HEK293 (cell line): ENCODE data around the gene ZNF334.

Source experiments
- HOXD13 ChIP-seq: sonication (generic); formaldehyde crosslinking; IDR thresholded peaks from 2 replicates; pipeline ENCODE4 v1.8.0; 2022; ENCODE audit warnings: missing genetic modification reagents, borderline replicate concordance
- IKZF3 ChIP-seq: fragments of 450-650 bp; IDR thresholded peaks from 2 replicates; pipeline ENCODE4 v1.5.0; 2018; ENCODE audit warnings: missing biosample characterization, mild to moderate bottlenecking, missing genetic modification characterization, moderate library complexity
- KLF9 ChIP-seq: fragments of 450-650 bp; formaldehyde crosslinking; IDR thresholded peaks from 2 replicates; pipeline ENCODE4 v1.5.1; 2016; ENCODE audit warnings: missing biosample characterization, missing genetic modification characterization, low read depth
- PRDM4 ChIP-seq: fragments of 450-650 bp; formaldehyde crosslinking; IDR thresholded peaks from 2 replicates; pipeline ENCODE4 v1.5.1; 2017; ENCODE audit warnings: missing biosample characterization, missing genetic modification characterization
- RBAK ChIP-seq: fragments of 450-650 bp; formaldehyde crosslinking; IDR thresholded peaks from 2 replicates; pipeline ENCODE4 v1.5.1; 2016; ENCODE audit warnings: missing biosample characterization, missing genetic modification characterization
- SP7 ChIP-seq: fragments of 450-650 bp; formaldehyde crosslinking; IDR thresholded peaks from 2 replicates; pipeline ENCODE4 v1.5.1; 2016; ENCODE audit warnings: missing biosample characterization, missing genetic modification characterization
- TSHZ1 ChIP-seq: fragments of 450-650 bp; formaldehyde crosslinking; IDR thresholded peaks from 2 replicates; pipeline ENCODE4 v1.5.1; 2016; ENCODE audit warnings: missing biosample characterization, missing genetic modification characterization, borderline replicate concordance
- YY1 ChIP-seq: fragments of 450-650 bp; formaldehyde crosslinking; IDR thresholded peaks from 2 replicates; pipeline ENCODE4 v1.5.1; 2018; ENCODE audit warnings: missing biosample characterization, missing genetic modification characterization
- ZBTB21 ChIP-seq: fragments of 450-650 bp; formaldehyde crosslinking; IDR thresholded peaks from 2 replicates; pipeline ENCODE4 v1.5.1; 2017; ENCODE audit warnings: missing biosample characterization, missing genetic modification characterization
- ZEB2 ChIP-seq: fragments of 450-650 bp; formaldehyde crosslinking; IDR thresholded peaks from 2 replicates; pipeline ENCODE4 v1.5.1; 2016; ENCODE audit warnings: missing biosample characterization, missing genetic modification characterization
- ZNF18 ChIP-seq: fragments of 450-650 bp; formaldehyde crosslinking; IDR thresholded peaks from 2 replicates; pipeline ENCODE4 v1.5.1; 2016; ENCODE audit warnings: missing biosample characterization, missing genetic modification characterization
- ZNF423 ChIP-seq: fragments of 450-650 bp; formaldehyde crosslinking; IDR thresholded peaks from 2 replicates; pipeline ENCODE4 v1.5.1; 2016; ENCODE audit warnings: missing biosample characterization, missing genetic modification characterization
- ZNF518A ChIP-seq: fragments of 450-650 bp; formaldehyde crosslinking; conservative IDR thresholded peaks from 2 replicates; pipeline ENCODE4 v1.5.1; 2016; ENCODE audit warnings: low read depth, missing biosample characterization, missing genetic modification characterization
- ZNF529 ChIP-seq: fragments of 450-650 bp; formaldehyde crosslinking; IDR thresholded peaks from 2 replicates; pipeline ENCODE4 v1.5.1; 2017; ENCODE audit warnings: missing genetic modification characterization, missing biosample characterization; ENCODE audit not compliant: insufficient replicate concordance
- ZNF548 ChIP-seq: fragments of 450-650 bp; formaldehyde crosslinking; IDR thresholded peaks from 2 replicates; pipeline ENCODE4 v1.5.1; 2016; ENCODE audit warnings: missing biosample characterization, missing genetic modification characterization
- ZNF549 ChIP-seq: fragments of 450-650 bp; IDR thresholded peaks from 2 replicates; pipeline ENCODE4 v1.5.1; 2018; ENCODE audit warnings: missing biosample characterization, missing genetic modification characterization, mild to moderate bottlenecking, inconsistent platforms, moderate library complexity
- ZNF571 ChIP-seq: fragments of 450-650 bp; formaldehyde crosslinking; IDR thresholded peaks from 2 replicates; pipeline ENCODE4 v1.5.0; 2017; ENCODE audit warnings: missing biosample characterization, missing genetic modification characterization
- ZNF580 ChIP-seq: fragments of 450-650 bp; formaldehyde crosslinking; IDR thresholded peaks from 2 replicates; pipeline ENCODE4 v1.5.1; 2016; ENCODE audit warnings: missing biosample characterization, missing genetic modification characterization
- ZNF639 ChIP-seq: fragments of 450-650 bp; formaldehyde crosslinking; IDR thresholded peaks from 2 replicates; pipeline ENCODE4 v1.5.1; 2016; ENCODE audit warnings: missing biosample characterization, missing genetic modification characterization
- ZNF707 ChIP-seq: fragments of 450-650 bp; formaldehyde crosslinking; IDR thresholded peaks from 2 replicates; pipeline ENCODE4 v1.5.1; 2016; ENCODE audit warnings: missing biosample characterization, missing genetic modification characterization
- ZNF76 ChIP-seq: fragments of 450-650 bp; formaldehyde crosslinking; IDR thresholded peaks from 2 replicates; pipeline ENCODE4; 2016; ENCODE audit warnings: low read depth, missing biosample characterization, missing genetic modification characterization, borderline replicate concordance
- ZSCAN16 ChIP-seq: fragments of 450-650 bp; formaldehyde crosslinking; IDR thresholded peaks from 2 replicates; pipeline ENCODE4 v1.5.1; 2016; ENCODE audit warnings: missing biosample characterization, missing genetic modification characterization
- ZSCAN5A ChIP-seq: fragments of 450-650 bp; formaldehyde crosslinking; IDR thresholded peaks from 2 replicates; pipeline ENCODE4 v1.5.1; 2016; ENCODE audit warnings: missing biosample characterization, missing genetic modification characterization

The ZNF334 gene

GRCh38 chr20:46512943-46513844 is at the start of gene ZNF334 (continued):
- TF ChIP-seq ZNF518A (tag by site-specific recombination) = peak; percentile 99
- TF ChIP-seq ZNF639 (tag by site-specific recombination) = no peak
- no peak for TF ChIP-seq ZNF529 (tag by site-specific recombination)
- no peak for TF ChIP-seq ZNF571 (tag by site-specific recombination)
- TF ChIP-seq ZNF76 = peak; percentile 58; the same call in 1 of the 2 replicates
- TF ChIP-seq ZEB2 = peak; percentile 37; the same call in 1 of the 2 replicates
- TF ChIP-seq ZNF549 (tag by site-specific recombination) = no peak
- TF ChIP-seq ZSCAN5A (tag by site-specific recombination) = no peak
- TF ChIP-seq PRDM4 (tag by site-specific recombination) = no peak
- no peak for TF ChIP-seq RBAK
- no peak for TF ChIP-seq ZNF18
- TF ChIP-seq ZNF423 (tag by site-specific recombination) = no peak
- no peak for TF ChIP-seq HOXD13 (CRISPR knock-in tag)
- no peak for TF ChIP-seq YY1
- no peak for TF ChIP-seq ZNF548
- no peak for TF ChIP-seq ZSCAN16
- no peak for TF ChIP-seq TSHZ1 (tag by site-specific recombination)
- peak; percentile 55; the same call in 1 of the 2 replicates for TF ChIP-seq SP7
- TF ChIP-seq ZNF580 (tag by site-specific recombination) = no peak
- no peak for TF ChIP-seq KLF9 (tag by site-specific recombination)
- TF ChIP-seq IKZF3 (tag by site-specific recombination) = peak; percentile 96
- no peak for TF ChIP-seq ZNF707
- TF ChIP-seq ZBTB21 (tag by site-specific recombination) = peak; percentile 22; the same call in 1 of the 2 replicates
